ENCODE data around the gene JOSD1. TPM values are rescaled to one million over a fixed set of nuclear protein-coding genes. Genes with fewer than 3 reads are reported as not detected.
A peak's percentile ranks its signal among the peaks of the same experiment; 100 is the strongest.

Gene JOSD1
- total and polyA plus RNA-seq, 9 of the 15 experiments (the other 6 are each of a cell fraction or from before 2014, with no cell fraction given), result 8.9 to 39.1 (median 30.4) TPM

DNA sequence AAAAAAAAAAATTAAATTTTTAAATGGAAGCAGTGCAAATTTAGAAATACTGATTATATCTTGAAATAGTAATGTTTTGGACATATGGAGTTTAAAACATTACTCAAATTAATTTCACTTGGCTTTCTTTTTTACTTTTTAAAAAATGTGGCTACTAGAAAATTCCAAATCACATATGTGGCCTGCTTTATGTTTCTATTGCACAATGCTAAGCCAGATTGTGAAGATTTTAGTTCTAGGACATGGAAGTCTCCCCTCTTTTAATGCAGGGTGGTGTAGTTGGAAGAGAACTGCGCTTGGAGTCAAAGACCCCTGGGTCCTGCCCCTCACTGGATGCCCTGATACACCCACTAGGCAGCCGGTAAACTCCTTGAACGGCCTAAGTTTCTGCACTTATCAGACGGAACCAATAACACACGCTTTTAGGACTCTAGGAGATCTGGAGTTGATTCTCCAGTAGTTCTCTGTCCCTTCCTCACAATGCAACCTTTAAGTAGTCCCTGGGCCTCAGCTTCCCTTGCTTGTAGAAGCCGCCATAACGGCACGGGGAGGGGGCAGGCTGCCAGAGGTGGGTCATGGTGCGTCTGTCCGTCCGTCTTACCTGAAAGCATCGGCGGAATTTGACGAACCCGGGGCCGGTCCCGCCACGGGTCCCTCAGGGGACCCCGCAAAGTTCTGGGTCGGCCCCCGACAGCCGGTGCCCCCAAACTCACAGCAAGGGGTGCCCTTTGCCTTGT is 45.1 kb downstream of the JOSD1 start (continued):
- TF ChIP-seq CEBPG (CRISPR knock-in tag; IDR thresholded peaks at IDR 0.05) (no peak), CEBPG (tag; conservative IDR thresholded peaks at IDR 0.05 in 1 of 2, IDR thresholded peaks at IDR 0.05 in 1 of 2) (peak in 1 of 2 experiments; percentile 43; a peak in 2 of 4 replicates), MCM2 (IDR thresholded peaks at IDR 0.05; ENCODE audit: low read depth) (no peak), ZNF143 (CRISPR knock-in tag; IDR thresholded peaks at IDR 0.05) (no peak), KLF10 (CRISPR knock-in tag; IDR thresholded peaks at IDR 0.05) (no peak), CEBPB (tag; IDR thresholded peaks at IDR 0.05) (peak; percentile 74), PHF20 (IDR thresholded peaks at IDR 0.05; ENCODE audit: partially characterized antibody) (peak; percentile 11), CHCHD3 (CRISPR knock-in tag; IDR thresholded peaks at IDR 0.05) (no peak), POLR2AphosphoS5 (IDR thresholded peaks at IDR 0.05; ENCODE audit: control insufficient read depth, insufficient read depth, low read depth, low read length) (no peak), ZNF165 (CRISPR knock-in tag; IDR thresholded peaks at IDR 0.05; ENCODE audit: borderline replicate concordance) (no peak), SRSF9 (IDR thresholded peaks at IDR 0.05; ENCODE audit: borderline replicate concordance, low read depth, low read length) (no peak), FOXJ3 (CRISPR knock-in tag; IDR thresholded peaks at IDR 0.05) (no peak), POLR2B (IDR thresholded peaks at IDR 0.05; ENCODE audit: low read depth, partially characterized antibody) (no peak)
- TF ChIP-seq, protein P1, sequence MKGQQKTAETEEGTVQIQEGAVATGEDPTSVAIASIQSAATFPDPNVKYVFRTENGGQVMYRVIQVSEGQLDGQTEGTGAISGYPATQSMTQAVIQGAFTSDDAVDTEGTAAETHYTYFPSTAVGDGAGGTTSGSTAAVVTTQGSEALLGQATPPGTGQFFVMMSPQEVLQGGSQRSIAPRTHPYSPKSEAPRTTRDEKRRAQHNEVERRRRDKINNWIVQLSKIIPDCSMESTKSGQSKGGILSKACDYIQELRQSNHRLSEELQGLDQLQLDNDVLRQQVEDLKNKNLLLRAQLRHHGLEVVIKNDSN (CRISPR knock-in tag; IDR thresholded peaks at IDR 0.05), result no peak
- TF ChIP-seq, protein P2, sequence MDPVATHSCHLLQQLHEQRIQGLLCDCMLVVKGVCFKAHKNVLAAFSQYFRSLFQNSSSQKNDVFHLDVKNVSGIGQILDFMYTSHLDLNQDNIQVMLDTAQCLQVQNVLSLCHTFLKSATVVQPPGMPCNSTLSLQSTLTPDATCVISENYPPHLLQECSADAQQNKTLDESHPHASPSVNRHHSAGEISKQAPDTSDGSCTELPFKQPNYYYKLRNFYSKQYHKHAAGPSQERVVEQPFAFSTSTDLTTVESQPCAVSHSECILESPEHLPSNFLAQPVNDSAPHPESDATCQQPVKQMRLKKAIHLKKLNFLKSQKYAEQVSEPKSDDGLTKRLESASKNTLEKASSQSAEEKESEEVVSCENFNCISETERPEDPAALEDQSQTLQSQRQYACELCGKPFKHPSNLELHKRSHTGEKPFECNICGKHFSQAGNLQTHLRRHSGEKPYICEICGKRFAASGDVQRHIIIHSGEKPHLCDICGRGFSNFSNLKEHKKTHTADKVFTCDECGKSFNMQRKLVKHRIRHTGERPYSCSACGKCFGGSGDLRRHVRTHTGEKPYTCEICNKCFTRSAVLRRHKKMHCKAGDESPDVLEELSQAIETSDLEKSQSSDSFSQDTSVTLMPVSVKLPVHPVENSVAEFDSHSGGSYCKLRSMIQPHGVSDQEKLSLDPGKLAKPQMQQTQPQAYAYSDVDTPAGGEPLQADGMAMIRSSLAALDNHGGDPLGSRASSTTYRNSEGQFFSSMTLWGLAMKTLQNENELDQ (CRISPR knock-in tag; IDR thresholded peaks at IDR 0.05; ENCODE audit: borderline replicate concordance), result no peak
- TF ChIP-seq, protein P3, sequence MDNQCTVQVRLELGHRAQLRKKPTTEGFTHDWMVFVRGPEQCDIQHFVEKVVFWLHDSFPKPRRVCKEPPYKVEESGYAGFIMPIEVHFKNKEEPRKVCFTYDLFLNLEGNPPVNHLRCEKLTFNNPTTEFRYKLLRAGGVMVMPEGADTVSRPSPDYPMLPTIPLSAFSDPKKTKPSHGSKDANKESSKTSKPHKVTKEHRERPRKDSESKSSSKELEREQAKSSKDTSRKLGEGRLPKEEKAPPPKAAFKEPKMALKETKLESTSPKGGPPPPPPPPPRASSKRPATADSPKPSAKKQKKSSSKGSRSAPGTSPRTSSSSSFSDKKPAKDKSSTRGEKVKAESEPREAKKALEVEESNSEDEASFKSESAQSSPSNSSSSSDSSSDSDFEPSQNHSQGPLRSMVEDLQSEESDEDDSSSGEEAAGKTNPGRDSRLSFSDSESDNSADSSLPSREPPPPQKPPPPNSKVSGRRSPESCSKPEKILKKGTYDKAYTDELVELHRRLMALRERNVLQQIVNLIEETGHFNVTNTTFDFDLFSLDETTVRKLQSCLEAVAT (IDR thresholded peaks at IDR 0.05), result no peak

Measured in K562 (cell line).